HAP-1 (cell line): ENCODE results near the gene TEX48.

Experiments used
- DNase-seq, 2 experiments: peaks; one replicate each; pipeline ENCODE4 v3.0.0-alpha.2; 2016 to 2020; ENCODE audit warnings: low spot score in 2 of 2
- H3K27me3 ChIP-seq: fragments of 250-450 bp; sonication (Bioruptor Pico); 2 replicates; pipeline ENCODE4 v1.5.1; 2020; ENCODE audit warnings: low read depth, mild to moderate bottlenecking, moderate library complexity
- H3K36me3 ChIP-seq: fragments of 250-450 bp; sonication (Bioruptor Pico); replicated peaks from 2 replicates; pipeline ENCODE4 v1.5.1; 2020; ENCODE audit warnings: mild to moderate bottlenecking
- H3K4me1 ChIP-seq: fragments of 250-450 bp; sonication (Bioruptor Pico); 2 replicates; pipeline ENCODE4 v1.5.1; 2020; ENCODE audit warnings: mild to moderate bottlenecking
- H3K4me3 ChIP-seq: fragments of 250-450 bp; sonication (Bioruptor Pico); 2 replicates; pipeline ENCODE4 v1.5.1; 2020; ENCODE audit warnings: mild to moderate bottlenecking, moderate library complexity
- H3K9me3 ChIP-seq: fragments of 250-450 bp; sonication (Bioruptor Pico); 2 replicates; pipeline ENCODE4 v1.5.1; 2020; ENCODE audit warnings: mild to moderate bottlenecking, moderate library complexity
- in situ Hi-C: fragments of 300-500 bp; cut with MboI; formaldehyde crosslinking; loops from 3 replicates; pipeline ENCODE4 v1.14.3; 2020; ENCODE audit warnings: low sequenced_read_pairs, inconsistent platforms, mixed read lengths

The TEX48 gene

DNA sequence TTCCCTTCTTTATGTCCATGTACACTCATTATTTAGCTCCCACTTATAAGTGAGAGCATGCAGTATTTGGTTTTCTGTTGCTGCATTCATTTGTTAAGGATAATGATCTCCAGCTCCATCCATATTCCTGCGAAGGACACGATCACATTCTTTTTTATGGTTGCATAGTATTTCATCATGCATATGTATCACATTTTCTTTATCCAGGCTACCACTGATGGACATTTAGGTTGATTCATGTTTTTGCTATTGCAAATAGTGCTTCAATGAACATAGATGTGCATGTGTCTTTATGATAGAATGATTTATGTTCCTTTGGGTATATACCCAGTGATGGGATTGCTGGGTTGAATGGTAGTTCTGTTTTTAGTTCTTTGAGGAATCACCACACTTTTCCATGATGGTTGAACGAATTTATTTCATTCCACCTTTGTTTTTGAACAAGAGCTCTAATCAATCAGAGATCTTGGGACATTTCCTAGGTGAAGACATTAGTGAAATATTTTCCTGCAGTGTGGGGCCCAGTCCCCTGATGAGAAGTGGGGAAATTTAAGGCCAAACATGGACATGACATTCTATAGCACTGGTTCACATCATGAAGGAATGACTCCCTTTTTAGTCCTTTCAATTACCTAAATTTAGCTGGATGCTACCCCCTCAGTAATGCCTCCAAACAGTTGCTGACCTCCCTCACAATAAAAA lies 7.1 kb upstream of the TEX48 start:
- Histone ChIP-seq H3K4me3 (no peak overlapping the region), H3K36me3 (no peaks in the 10 kb centered on the region), H3K9me3 (no peaks in the 10 kb centered on the region), H3K4me1 (no peaks in the 10 kb centered on the region), H3K27me3 (peaks cover 2% of the 10 kb centered on the region)
- in situ Hi-C loops: no loop called here
- no peak for DNase-seq

DNA sequence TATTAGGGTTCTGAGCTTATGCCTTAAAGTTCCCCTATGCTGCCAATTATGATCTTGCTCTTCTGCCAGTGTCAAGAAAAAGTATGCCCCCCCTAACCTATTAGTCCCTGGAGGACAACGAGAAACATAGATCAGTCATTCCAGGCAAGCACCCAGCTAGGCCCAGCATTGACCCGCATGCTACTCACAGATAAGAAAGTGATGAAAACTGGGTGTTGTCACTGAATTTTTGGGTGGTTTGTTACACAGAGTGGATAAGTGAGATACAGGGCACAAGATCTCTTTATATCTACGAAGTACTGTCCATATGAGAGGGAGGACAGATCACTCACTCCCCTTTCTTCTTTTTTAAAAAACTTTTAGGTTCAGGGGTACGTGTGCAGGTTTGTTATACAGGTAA lies 6.4 kb upstream of the TEX48 start:
- Histone ChIP-seq H3K36me3 (no peaks in the 10 kb centered on the region), H3K27me3 (peaks cover 2% of the 10 kb centered on the region), H3K4me1 (no peaks in the 10 kb centered on the region), H3K4me3 (no peak overlapping the region), H3K9me3 (no peaks in the 10 kb centered on the region)
- no peak for DNase-seq
- in situ Hi-C loops: no loop called here

DNA sequence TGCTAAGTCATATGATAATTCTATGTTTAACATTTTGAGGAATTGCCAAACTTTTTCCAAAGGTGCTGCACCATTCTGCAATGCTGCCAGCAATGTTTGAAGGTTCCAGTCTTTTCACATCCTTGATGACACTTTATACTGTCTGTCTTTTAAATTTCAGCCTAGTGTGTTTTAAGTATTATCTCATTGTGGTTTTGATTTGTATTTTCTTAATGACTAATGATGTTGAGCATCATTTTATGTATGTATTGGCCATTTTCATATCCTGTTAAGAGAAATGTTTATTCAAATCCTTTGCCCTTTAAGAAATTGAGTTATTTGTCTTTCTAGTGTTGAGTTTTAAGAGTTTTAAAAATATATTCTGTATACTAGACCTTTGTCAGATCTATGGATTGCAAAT lies 5.0 kb upstream of the TEX48 start:
- Histone ChIP-seq H3K4me3 (no peak overlapping the region), H3K36me3 (no peaks in the 10 kb centered on the region), H3K27me3 (peaks cover 2% of the 10 kb centered on the region), H3K4me1 (no peaks in the 10 kb centered on the region), H3K9me3 (no peaks in the 10 kb centered on the region)
- DNase-seq: no peak
- in situ Hi-C loops: no loop called here

DNA sequence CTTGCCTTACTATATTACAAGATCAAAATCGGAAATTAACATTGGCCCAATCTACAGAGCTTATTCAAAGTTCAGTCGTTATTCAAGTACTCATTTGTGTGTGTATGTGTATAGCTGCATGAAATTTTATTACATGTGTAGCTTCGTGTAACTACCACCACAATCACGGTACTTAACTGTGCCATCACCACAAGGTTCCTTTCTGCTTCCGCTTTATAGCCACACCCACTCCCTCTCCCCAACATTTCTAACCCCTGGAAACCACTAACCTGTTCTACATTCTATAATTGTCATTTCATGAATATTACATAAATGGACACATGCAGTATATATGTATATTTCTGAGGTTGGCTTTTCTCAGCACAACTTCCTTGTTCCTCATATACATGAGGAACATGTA lies 4.0 kb upstream of the TEX48 start:
- Histone ChIP-seq H3K27me3 (peaks cover 2% of the 10 kb centered on the region), H3K9me3 (no peaks in the 10 kb centered on the region), H3K4me3 (no peak overlapping the region), H3K4me1 (peaks cover 3% of the 10 kb centered on the region; the same call in 1 of the 2 replicates), H3K36me3 (no peaks in the 10 kb centered on the region)
- DNase-seq: no peak
- in situ Hi-C loops: no loop called here

GRCh38 chr9:114684036-114684435 lies 2.0 kb upstream of the TEX48 start:
- Histone ChIP-seq H3K4me3 (no peak overlapping the region), H3K4me1 (peaks cover 5% of the 10 kb centered on the region), H3K27me3 (no peaks in the 10 kb centered on the region; the same call in 1 of the 2 replicates), H3K9me3 (no peaks in the 10 kb centered on the region), H3K36me3 (no peaks in the 10 kb centered on the region)
- DNase-seq: no peak
- in situ Hi-C loops: no loop called here

- DNase-seq: no peak
- H3K4me1 ChIP-seq: peaks cover 5% of the 10 kb centered on the region
- H3K4me3 ChIP-seq: no peak overlapping the region
- no peaks in the 10 kb centered on the region for H3K36me3 ChIP-seq
- in situ Hi-C loops: no loop called here
- H3K9me3 ChIP-seq: no peaks in the 10 kb centered on the region
- no peaks in the 10 kb centered on the region; the same call in 1 of the 2 replicates for H3K27me3 ChIP-seq
Observed at GRCh38 chr9:114682846-114683245, 854 bp upstream of the TEX48 start.

- peaks cover 5% of the 10 kb centered on the region for H3K4me1 ChIP-seq
- in situ Hi-C loops: no loop called here
Observed at GRCh38 chr9:114680259-114681001, 1.6 kb downstream of the TEX48 start.

DNA sequence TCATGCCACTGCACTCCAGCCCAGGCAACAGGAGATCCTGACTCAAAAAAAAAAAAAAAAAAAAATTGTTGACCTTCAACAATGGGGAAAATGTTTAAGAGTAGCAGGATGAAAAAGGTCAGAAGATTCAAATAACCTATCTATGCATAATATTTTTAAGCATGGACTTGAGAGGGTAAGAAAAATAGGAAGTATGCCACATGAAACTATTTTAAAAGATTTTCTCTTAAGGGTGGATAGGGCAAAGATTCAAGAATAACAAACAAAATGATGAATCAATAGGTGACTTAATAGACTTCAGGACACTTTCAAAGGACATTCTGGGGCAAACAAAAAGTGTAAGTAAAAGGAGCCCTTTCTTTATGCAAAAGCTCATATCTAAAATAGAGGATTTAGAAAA lies 3.2 kb downstream of the TEX48 start:
- in situ Hi-C loops: loop anchor here (10.0 kb wide), 1 partner anchor 336 kb away; no protein-coding TSS in a partner anchor
- Histone ChIP-seq H3K4me3 (no peak overlapping the region), H3K4me1 (peaks cover 5% of the 10 kb centered on the region), H3K9me3 (no peaks in the 10 kb centered on the region), H3K36me3 (no peaks in the 10 kb centered on the region), H3K27me3 (no peaks in the 10 kb centered on the region)
- DNase-seq: no peak

More at GRCh38 chr9:114680259-114681001, 1.6 kb downstream of the TEX48 start:
- DNase-seq: no peak
- no peaks in the 10 kb centered on the region; the same call in 1 of the 2 replicates for H3K27me3 ChIP-seq
- H3K4me3 ChIP-seq: no peak overlapping the region
- no peaks in the 10 kb centered on the region for H3K9me3 ChIP-seq
- H3K36me3 ChIP-seq: no peaks in the 10 kb centered on the region

DNA sequence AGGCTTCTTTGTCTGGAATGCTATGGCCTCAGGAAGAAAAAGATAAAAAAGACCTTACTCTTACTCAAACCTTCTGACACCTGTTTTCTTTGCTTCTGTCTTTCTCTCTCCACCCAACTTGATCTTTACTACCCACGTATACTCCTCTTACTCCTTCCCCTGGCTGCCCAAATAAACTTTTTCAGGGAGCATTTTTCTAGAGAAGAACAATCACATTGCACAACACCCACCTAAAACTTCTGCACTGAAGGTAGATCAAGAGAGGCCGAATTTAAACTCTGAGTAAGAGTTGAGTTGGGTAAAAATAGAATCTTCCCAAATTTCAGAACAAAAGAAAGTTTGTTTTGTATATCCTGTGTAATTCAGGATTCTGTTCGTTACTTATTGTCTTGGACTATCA lies 3.9 kb downstream of the TEX48 start:
- Histone ChIP-seq H3K27me3 (no peaks in the 10 kb centered on the region), H3K36me3 (no peaks in the 10 kb centered on the region), H3K4me1 (peaks cover 5% of the 10 kb centered on the region), H3K9me3 (no peaks in the 10 kb centered on the region), H3K4me3 (no peak overlapping the region)
- in situ Hi-C loops: loop anchor here (10.0 kb wide), 1 partner anchor 337 kb away; no protein-coding TSS in a partner anchor
- no peak for DNase-seq

- H3K36me3 ChIP-seq: no peaks in the 10 kb centered on the region
- peaks cover 5% of the 10 kb centered on the region for H3K4me1 ChIP-seq
- in situ Hi-C loops: loop anchor here (10.0 kb wide), 1 partner anchor 337 kb away; no protein-coding TSS in a partner anchor
- no peaks in the 10 kb centered on the region for H3K27me3 ChIP-seq
- DNase-seq: peak; percentile 56 to 76
- H3K4me3 ChIP-seq: no peak overlapping the region
- no peaks in the 10 kb centered on the region for H3K9me3 ChIP-seq
Observed at GRCh38 chr9:114677418-114677817, 4.6 kb downstream of the TEX48 start.

DNA sequence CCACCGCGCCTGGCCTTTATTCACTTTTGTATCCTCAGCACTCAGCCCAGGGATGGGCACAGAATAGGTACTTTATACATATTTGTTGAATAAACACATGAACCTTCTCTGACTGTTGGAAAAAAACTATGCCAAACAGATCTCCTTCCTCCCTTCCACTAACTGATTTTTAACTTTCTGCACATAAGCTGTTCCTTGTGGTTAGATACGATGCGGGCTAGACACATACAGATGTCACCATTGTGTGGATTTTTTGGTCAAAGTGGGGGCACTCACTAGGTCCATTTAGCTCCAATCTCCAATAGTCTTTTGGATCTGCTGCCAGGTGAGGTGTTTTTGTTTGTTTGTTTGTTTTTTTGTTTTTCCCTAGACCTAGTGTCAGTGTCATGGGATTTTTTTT lies 5.1 kb downstream of the TEX48 start:
- Histone ChIP-seq H3K36me3 (no peaks in the 10 kb centered on the region), H3K27me3 (no peaks in the 10 kb centered on the region), H3K9me3 (no peaks in the 10 kb centered on the region), H3K4me1 (peaks cover 5% of the 10 kb centered on the region), H3K4me3 (no peak overlapping the region)
- in situ Hi-C loops: loop anchor here (10.0 kb wide), 1 partner anchor 338 kb away; no protein-coding TSS in a partner anchor
- no peak for DNase-seq

GRCh38 chr9:114674798-114675540 lies 7.0 kb downstream of the TEX48 start:
- in situ Hi-C loops: loop anchor here (10.0 kb wide), 1 partner anchor 340 kb away; no protein-coding TSS in a partner anchor
- no peaks in the 10 kb centered on the region for H3K9me3 ChIP-seq
- H3K27me3 ChIP-seq: no peaks in the 10 kb centered on the region
- no peak for DNase-seq
- H3K4me3 ChIP-seq: no peak overlapping the region
- H3K4me1 ChIP-seq: no peaks in the 10 kb centered on the region; the same call in 1 of the 2 replicates
- no peaks in the 10 kb centered on the region for H3K36me3 ChIP-seq

GRCh38 chr9:114674076-114674797 lies 7.8 kb downstream of the TEX48 start:
- in situ Hi-C loops: loop anchor here (10.0 kb wide), 1 partner anchor 341 kb away; no protein-coding TSS in a partner anchor
- DNase-seq: no peak
- H3K4me1 ChIP-seq: no peaks in the 10 kb centered on the region; the same call in 1 of the 2 replicates
- no peaks in the 10 kb centered on the region for H3K9me3 ChIP-seq
- H3K36me3 ChIP-seq: no peaks in the 10 kb centered on the region
- H3K4me3 ChIP-seq: no peak overlapping the region
- H3K27me3 ChIP-seq: 0 out of 2 replicates have a peak, but pooled peaks cover 2% of the 10 kb centered on the region
